ENCODE data around the gene MYH11.
"Not testable (repeated sequence)": the region's sequence is repeated elsewhere in the genome, so short reads cannot be mapped to it uniquely, and the experiment has no call there.

MYH11 gene

DNA sequence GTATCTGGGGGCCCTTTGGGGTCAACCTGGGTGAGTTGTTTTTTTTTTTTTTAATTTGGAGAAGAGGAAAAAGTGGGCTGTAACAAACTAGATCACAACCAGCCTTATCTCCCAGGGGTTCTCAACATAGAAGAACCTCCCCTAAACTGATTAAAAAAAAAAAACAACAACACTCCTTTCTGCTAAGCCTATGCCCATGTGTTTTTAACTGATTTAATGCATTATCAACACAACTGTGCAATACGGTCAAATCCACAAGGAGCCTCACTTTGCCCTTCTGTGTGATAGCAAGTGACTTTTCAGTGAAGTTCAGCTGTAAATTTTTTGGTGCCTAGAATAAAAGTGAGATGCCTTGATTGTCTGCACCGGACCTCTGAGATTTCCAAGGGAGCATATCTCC, 646 bp downstream of the MYH11 start:
- no peak overlapping the region for H3K4me3 ChIP-seq (ENCODE audit: control insufficient read depth, low read depth, low read length)
- DNase-seq (ENCODE audit: low read depth), result no peak
- TF ChIP-seq, protein P1, sequence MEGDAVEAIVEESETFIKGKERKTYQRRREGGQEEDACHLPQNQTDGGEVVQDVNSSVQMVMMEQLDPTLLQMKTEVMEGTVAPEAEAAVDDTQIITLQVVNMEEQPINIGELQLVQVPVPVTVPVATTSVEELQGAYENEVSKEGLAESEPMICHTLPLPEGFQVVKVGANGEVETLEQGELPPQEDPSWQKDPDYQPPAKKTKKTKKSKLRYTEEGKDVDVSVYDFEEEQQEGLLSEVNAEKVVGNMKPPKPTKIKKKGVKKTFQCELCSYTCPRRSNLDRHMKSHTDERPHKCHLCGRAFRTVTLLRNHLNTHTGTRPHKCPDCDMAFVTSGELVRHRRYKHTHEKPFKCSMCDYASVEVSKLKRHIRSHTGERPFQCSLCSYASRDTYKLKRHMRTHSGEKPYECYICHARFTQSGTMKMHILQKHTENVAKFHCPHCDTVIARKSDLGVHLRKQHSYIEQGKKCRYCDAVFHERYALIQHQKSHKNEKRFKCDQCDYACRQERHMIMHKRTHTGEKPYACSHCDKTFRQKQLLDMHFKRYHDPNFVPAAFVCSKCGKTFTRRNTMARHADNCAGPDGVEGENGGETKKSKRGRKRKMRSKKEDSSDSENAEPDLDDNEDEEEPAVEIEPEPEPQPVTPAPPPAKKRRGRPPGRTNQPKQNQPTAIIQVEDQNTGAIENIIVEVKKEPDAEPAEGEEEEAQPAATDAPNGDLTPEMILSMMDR (conservative IDR thresholded peaks at IDR 0.05; ENCODE audit: control insufficient read depth, insufficient read depth, low read depth, low read length), result no peak

DNA sequence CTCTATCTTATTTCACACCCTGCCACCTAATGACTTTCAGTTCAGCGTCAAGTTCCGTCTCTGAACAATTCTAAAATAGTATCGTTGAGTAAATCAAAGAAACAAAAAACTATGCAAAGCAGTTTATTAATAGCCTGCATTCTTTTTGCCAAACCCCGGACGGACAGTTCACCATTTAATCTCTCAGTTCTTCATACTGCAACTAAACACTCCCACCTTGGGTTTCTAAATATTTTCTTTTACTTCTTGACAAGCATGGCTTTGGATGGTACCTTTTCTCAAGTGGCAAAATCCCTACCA, 1.2 kb downstream of the MYH11 start:
- TF ChIP-seq, protein P1 (conservative IDR thresholded peaks at IDR 0.05; ENCODE audit: control insufficient read depth, insufficient read depth, low read depth, low read length), result no peak
- no peak for DNase-seq (ENCODE audit: low read depth)
- no peak overlapping the region for H3K4me3 ChIP-seq (ENCODE audit: control insufficient read depth, low read depth, low read length)

DNA sequence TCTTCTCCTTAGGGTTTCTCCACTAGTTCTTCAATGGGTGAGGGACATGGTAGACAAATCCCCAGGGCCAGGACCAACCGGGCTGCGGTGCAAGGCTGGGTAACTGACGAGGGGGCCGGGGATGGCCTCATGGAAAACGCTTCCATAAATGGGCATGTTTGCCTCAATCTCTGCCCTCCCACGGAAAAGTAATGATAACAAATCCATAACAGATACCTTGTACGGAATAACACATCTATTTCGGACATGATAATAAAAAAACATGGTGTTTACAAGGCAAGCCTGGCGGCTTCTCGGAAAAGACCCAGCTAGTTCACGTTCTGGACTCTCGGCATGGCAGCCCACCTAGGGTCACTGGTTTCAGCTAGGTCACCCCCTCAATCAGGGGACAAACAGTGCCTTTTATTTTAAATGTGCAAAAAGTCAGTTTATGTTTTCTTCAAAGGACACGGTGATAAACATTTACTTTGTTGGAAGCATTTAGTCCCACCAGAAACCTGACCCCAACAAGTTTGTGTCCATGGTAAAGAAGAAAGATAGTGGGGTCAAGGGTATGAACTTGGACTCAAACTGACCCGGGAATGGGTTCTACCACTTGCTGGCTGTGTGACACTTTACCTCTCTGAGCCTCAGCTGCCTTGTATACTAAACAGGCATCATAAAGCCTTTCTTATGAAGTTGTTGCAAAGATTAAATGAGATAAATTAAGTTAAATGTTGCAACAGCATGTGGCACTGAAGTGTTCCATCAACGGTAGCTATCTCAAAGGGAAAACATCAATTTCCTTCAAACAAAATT, 1.7 kb downstream of the MYH11 start:
- TF ChIP-seq, protein P1 (conservative IDR thresholded peaks at IDR 0.05; ENCODE audit: control insufficient read depth, insufficient read depth, low read depth, low read length), result no peak
- DNase-seq (ENCODE audit: low read depth), result no peak
- H3K4me3 ChIP-seq (ENCODE audit: control insufficient read depth, low read depth, low read length), result no peak overlapping the region

DNA sequence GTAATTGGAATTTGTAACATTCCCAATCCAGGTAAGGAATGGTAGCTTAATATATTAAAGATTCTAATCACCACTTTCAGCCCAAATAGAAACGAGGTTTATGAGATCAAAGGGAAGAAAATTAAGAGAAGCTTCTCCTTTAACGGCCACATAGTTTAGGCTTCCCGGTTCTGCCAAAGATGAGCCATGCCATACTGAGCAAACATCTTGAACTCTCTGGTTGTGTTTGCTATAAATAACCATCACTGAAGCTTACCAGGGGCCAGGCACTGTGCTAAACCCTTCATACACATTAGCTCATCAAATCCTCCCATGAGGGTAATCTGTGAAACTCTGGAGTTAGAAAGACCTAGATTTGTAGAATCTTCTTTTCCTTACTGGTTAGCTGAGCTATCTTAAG, 2.8 kb downstream of the MYH11 start:
- TF ChIP-seq, protein P1 (conservative IDR thresholded peaks at IDR 0.05; ENCODE audit: control insufficient read depth, insufficient read depth, low read depth, low read length), result no peak
- no peak for DNase-seq (ENCODE audit: low read depth)
- H3K4me3 ChIP-seq (ENCODE audit: control insufficient read depth, low read depth, low read length), result no peak overlapping the region

DNA sequence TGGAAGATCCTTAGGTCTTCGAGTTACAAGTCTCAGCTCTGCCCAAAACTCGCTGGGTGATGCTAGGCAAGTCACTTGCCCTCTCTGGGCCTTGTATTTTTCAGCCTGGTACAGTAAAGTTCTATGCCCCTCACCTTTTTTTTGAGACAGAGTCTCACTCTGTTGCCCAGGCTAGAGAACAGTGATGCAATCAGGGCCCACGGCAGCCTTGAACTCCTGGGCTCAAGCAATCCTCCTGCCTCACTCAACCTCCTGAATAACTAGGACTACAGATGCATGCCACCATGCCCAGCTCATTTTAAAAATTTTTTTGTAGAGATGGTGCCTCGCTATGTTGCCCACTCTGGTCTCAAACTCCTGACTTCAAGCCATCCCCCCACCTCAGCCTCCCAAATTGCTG, 3.8 kb downstream of the MYH11 start:
- DNase-seq (ENCODE audit: low read depth), result no peak
- H3K4me3 ChIP-seq (ENCODE audit: control insufficient read depth, low read depth, low read length), result no peak overlapping the region
- TF ChIP-seq, protein P1 (conservative IDR thresholded peaks at IDR 0.05; ENCODE audit: control insufficient read depth, insufficient read depth, low read depth, low read length), result no peak

DNA sequence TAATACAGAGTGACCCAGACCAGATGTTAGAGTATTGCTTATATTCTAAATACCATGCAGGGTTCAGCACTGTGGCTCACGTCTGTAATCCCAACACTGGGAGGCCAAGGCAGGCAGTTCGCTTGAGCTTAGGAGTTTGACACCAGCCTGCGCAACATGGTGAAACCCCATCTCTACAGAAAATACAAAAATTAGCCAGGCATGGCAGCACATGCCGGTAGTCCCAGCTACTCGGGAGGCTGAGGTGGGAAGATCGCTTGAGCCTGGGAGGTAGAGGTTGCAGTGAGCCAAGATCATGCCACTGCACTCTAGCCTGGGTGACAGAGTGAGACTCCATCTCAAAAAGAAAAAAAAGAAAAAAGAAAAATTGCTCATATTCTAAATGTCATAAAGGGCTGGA, 6.3 kb downstream of the MYH11 start:
- H3K4me3 ChIP-seq (ENCODE audit: control insufficient read depth, low read depth, low read length); DNase-seq (ENCODE audit: low read depth): not testable (repeated sequence)

DNA sequence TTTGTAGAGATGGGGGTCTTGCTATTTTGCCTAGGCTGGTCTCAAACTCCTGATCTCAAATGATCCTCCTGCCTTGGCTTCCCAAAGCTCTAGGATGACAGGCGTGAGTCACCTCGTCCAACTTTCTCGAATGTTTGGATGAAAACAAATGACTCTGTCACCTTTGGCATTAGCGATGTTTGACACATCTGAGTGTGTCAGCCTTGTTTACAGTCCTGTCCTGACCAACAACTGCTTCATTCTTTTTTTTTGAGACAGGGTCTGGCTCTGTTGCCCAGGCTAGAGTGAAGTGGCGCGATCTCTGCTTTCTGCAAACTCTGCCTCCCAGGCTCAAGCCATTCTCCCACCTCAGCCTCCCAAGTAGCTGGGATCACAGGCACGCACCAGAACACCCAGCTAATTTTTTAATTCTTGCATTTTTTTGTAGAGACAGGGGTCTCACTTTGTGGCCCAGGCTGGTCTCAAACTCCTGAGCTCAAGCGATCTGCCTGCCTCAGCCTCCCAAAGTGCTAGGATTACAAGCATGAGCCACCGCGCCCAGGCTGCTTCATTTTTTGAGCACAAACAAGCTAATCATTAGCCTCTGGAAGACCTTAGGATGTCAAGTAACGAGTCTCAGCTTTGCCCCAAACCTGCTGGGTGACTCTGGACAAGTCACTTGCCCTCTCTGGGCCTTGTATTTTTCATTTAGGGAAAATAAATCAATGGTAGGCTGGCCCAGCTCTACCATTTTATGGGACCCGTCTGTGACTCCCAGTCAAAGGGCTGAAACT, 7.4 kb downstream of the MYH11 start:
- no peak for DNase-seq (ENCODE audit: low read depth)
- no peak overlapping the region for H3K4me3 ChIP-seq (ENCODE audit: control insufficient read depth, low read depth, low read length)
- TF ChIP-seq, protein P1 (conservative IDR thresholded peaks at IDR 0.05; ENCODE audit: control insufficient read depth, insufficient read depth, low read depth, low read length), result no peak

Measured in fibroblast of mammary gland (primary cell).